Psoas muscle (tissue), 8 donors: ENCODE data around the gene NR2E1. TPM values are rescaled to one million over a fixed set of nuclear protein-coding genes. Genes with fewer than 3 reads are reported as not detected.

Experiments
- ATAC-seq, 4 donors: fragments of 200-7000 bp; cut with Tn5 transposase; one replicate each; pipeline ENCODE4 v1.9.1; 2020; ENCODE audit warnings: moderate library complexity in 3 of 4, mild to moderate bottlenecking in 2 of 4
- DNase-seq, 2 donors: peaks; one replicate each; pipeline ENCODE4 v3.0.0-alpha.2; 2020
- H3K27ac ChIP-seq: fragments of 200-600 bp; one replicate; pipeline ENCODE4 v1.8.0; 2022
- H3K27me3 ChIP-seq, 3 donors: fragments of 200-600 bp in 1 of 3; one replicate each; pipeline versions ENCODE4 v1.6.1 to v1.8.0; 2013 to 2022; ENCODE audit warnings: low read length in 2 of 3, mild to moderate bottlenecking in 2 of 3, moderate library complexity in 1 of 3; ENCODE audit not compliant: insufficient read depth in 3 of 3
- H3K36me3 ChIP-seq, 2 donors: fragments of 200-600 bp in 1 of 2; one replicate each; pipeline versions ENCODE4 v1.6.1 to v1.8.0; 2013 to 2022; ENCODE audit warnings: low read depth in 1 of 2, mild to moderate bottlenecking in 1 of 2, moderate library complexity in 1 of 2; ENCODE audit not compliant: insufficient read depth in 1 of 2
- H3K4me1 ChIP-seq: fragments of 200-600 bp; one replicate; pipeline ENCODE4 v1.8.0; 2022
- H3K4me3 ChIP-seq: fragments of 200-600 bp; one replicate; pipeline ENCODE4 v1.8.0; 2022; ENCODE audit warnings: mild to moderate bottlenecking
- H3K9me3 ChIP-seq: fragments of 200-600 bp; one replicate; pipeline ENCODE4 v1.8.0; 2022
- CTCF ChIP-seq: fragments of 200-600 bp; IDR thresholded peaks from one replicate; pipeline ENCODE4 v1.8.0; 2022; ENCODE audit warnings: antibody characterized with exemption
- WGBS, 3 donors: extraction: QIAGEN DNeasy Blood & Tissue Kit; methylation state at CpG; one replicate each; pipeline versions ENCODE4 v1.1.6 to v1.1.7; 2013; 5-methylcytosine and 5-hydroxymethylcytosine counted together
- intact Hi-C, 2 donors: fragments of 100-400 bp; cut with DNase I; formaldehyde crosslinking; loops; one replicate each; pipeline versions ENCODE4 v1.11.0 to v1.14.2; 2022
- polyA plus RNA-seq, 3 donors: library from polyadenylated mRNA; stranded (reverse); fragments of 200-250 nt; gene quantifications; one replicate each; pipeline ENCODE4 v1.2.3, GENCODE V29; 2013
- total RNA-seq, 4 donors: library from RNA; stranded (reverse); fragmentation: NEBNext Ultra II Directional in 2 of 4; extraction: Animal tissue kit (Norgen Biotek cat#: 25700) in 2 of 4; gene quantifications; one replicate each; pipeline versions ENCODE4 v1.2.1 to v1.2.4, GENCODE V29; 2021 to 2023
- donor health status: healthy with polysubstance abuse.
- donor health status: DM: no; HTN: no; CAD: no; lungs with moderate emphysema.
- donor health status: Bipolar disorder and iron deficiency.
- donor health status: healthy.
- donor health status: DM: yes; HTN: yes; CAD: no.
- donor health status: DM: no; HTN: no; CAD: no.
- donor health status: DM: no; HTN: no; CAD: no.
- donor health status: DM: yes; HTN: yes; CAD: no.

The NR2E1 gene
- total and polyA plus RNA-seq, 7 donors: 0.01 TPM; not detected in 6

- peaks cover 4 to 27% (median 13%) of the 10 kb centered on the region in 3 donors for H3K27me3 ChIP-seq
- intact Hi-C loops: no loop called here
Measured at GRCh38 chr6:108127826-108128225, 38.0 kb upstream of the NR2E1 start.

GRCh38 chr6:108130262-108130661, 35.6 kb upstream of the NR2E1 start:
- intact Hi-C loops: no loop called here
- H3K4me3 ChIP-seq: no peak overlapping the region
- no peak overlapping the region for H3K27ac ChIP-seq
- no peaks in the 10 kb centered on the region for H3K36me3 ChIP-seq
- DNase-seq: no peak
- peaks cover 17% of the 10 kb centered on the region for H3K4me1 ChIP-seq
- ATAC-seq: no peak
- H3K27me3 ChIP-seq: peaks cover 3 to 5% (median 4%) of the 10 kb centered on the region in 3 donors
- TF ChIP-seq CTCF: no peak
- H3K9me3 ChIP-seq: no peaks in the 10 kb centered on the region

More at GRCh38 chr6:108127826-108128225, 38.0 kb upstream of the NR2E1 start:
- no peak for TF ChIP-seq CTCF
- no peak for ATAC-seq
- Histone ChIP-seq H3K36me3 (no peaks in the 10 kb centered on the region), H3K27ac (no peak overlapping the region), H3K4me3 (no peak overlapping the region), H3K9me3 (no peaks in the 10 kb centered on the region), H3K4me1 (no peaks in the 10 kb centered on the region)
- WGBS, 3 donors: 64 to 84% (median 71%) methylated on average over 2 of the region's 2 CpGs
- no peak for DNase-seq

- 77 to 89% (median 88%) methylated on average over 4 of the region's 4 CpGs for WGBS, 3 donors
- Histone ChIP-seq H3K27ac (no peak overlapping the region), H3K27me3 (no peaks in the 10 kb centered on the region), H3K36me3 (no peaks in the 10 kb centered on the region), H3K4me3 (no peak overlapping the region), H3K4me1 (peaks cover 17% of the 10 kb centered on the region), H3K9me3 (no peaks in the 10 kb centered on the region)
- ATAC-seq (no peak), DNase-seq (no peak)
- intact Hi-C loops: no loop called here
- no peak for TF ChIP-seq CTCF
Measured at GRCh38 chr6:108132863-108133262, 33.0 kb upstream of the NR2E1 start.

- TF ChIP-seq CTCF: peak; percentile 12
- 5 to 12% (median 6%) methylated on average over 34 to 36 of the region's 36 CpGs for WGBS, 3 donors
- ATAC-seq (peak; percentile 93 to 97 (median 94)), DNase-seq (peak; percentile 53 to 74)
- H3K27me3 ChIP-seq: no peaks in the 10 kb centered on the region
- peak overlapping the region; percentile 68 for H3K4me3 ChIP-seq
- H3K4me1 ChIP-seq: peaks cover 17% of the 10 kb centered on the region
- H3K36me3 ChIP-seq: no peaks in the 10 kb centered on the region
- H3K27ac ChIP-seq: peak overlapping the region; percentile 81
- H3K9me3 ChIP-seq: no peaks in the 10 kb centered on the region
- intact Hi-C loops: no loop called here
Measured at GRCh38 chr6:108133594-108134179, 32.1 kb upstream of the NR2E1 start.
